ENCODE results near the gene GPR151.

- TF ChIP-seq, protein P1, sequence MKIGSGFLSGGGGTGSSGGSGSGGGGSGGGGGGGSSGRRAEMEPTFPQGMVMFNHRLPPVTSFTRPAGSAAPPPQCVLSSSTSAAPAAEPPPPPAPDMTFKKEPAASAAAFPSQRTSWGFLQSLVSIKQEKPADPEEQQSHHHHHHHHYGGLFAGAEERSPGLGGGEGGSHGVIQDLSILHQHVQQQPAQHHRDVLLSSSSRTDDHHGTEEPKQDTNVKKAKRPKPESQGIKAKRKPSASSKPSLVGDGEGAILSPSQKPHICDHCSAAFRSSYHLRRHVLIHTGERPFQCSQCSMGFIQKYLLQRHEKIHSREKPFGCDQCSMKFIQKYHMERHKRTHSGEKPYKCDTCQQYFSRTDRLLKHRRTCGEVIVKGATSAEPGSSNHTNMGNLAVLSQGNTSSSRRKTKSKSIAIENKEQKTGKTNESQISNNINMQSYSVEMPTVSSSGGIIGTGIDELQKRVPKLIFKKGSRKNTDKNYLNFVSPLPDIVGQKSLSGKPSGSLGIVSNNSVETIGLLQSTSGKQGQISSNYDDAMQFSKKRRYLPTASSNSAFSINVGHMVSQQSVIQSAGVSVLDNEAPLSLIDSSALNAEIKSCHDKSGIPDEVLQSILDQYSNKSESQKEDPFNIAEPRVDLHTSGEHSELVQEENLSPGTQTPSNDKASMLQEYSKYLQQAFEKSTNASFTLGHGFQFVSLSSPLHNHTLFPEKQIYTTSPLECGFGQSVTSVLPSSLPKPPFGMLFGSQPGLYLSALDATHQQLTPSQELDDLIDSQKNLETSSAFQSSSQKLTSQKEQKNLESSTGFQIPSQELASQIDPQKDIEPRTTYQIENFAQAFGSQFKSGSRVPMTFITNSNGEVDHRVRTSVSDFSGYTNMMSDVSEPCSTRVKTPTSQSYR (CRISPR knock-in tag; IDR thresholded peaks at IDR 0.05; ENCODE audit: borderline replicate concordance): no peak
- TF ChIP-seq FOXP1 (IDR thresholded peaks at IDR 0.05): no peak
- TF ChIP-seq FOXP1 (CRISPR knock-in tag; IDR thresholded peaks at IDR 0.05): no peak
- TF ChIP-seq CTCF (CRISPR knock-in tag; IDR thresholded peaks at IDR 0.05): no peak
- TF ChIP-seq GPBP1L1 (CRISPR knock-in tag; IDR thresholded peaks at IDR 0.05): no peak
- TF ChIP-seq TGIF2 (CRISPR knock-in tag; IDR thresholded peaks at IDR 0.05): no peak
- TF ChIP-seq ZNF691 (CRISPR knock-in tag; IDR thresholded peaks at IDR 0.05; ENCODE audit: borderline replicate concordance, low read depth): no peak
- TF ChIP-seq ZNF83 (CRISPR knock-in tag; IDR thresholded peaks at IDR 0.05; ENCODE audit: borderline replicate concordance): no peak
- TF ChIP-seq ZKSCAN1 (IDR thresholded peaks at IDR 0.05; ENCODE audit: low read length): no peak
- no peak for TF ChIP-seq POLR2A (IDR thresholded peaks at IDR 0.05; ENCODE audit: insufficient read depth in 1 of 2, low read depth in 2 of 2, low read length in 2 of 2)
- TF ChIP-seq PRDM15 (CRISPR knock-in tag; IDR thresholded peaks at IDR 0.05): no peak
- no peak for TF ChIP-seq RAD21 (CRISPR knock-in tag; IDR thresholded peaks at IDR 0.05)
- TF ChIP-seq ZNF512B (CRISPR knock-in tag; IDR thresholded peaks at IDR 0.05; ENCODE audit: borderline replicate concordance): no peak
- no peak for TF ChIP-seq FLYWCH1 (CRISPR knock-in tag; IDR thresholded peaks at IDR 0.05)
Measured at GRCh38 chr5:146474065-146474464, 41.9 kb downstream of the GPR151 start.
